ENCODE measurements around the gene ATG16L2. TPM values are rescaled to one million over a fixed set of nuclear protein-coding genes. Genes with fewer than 3 reads are reported as not detected.
"Not testable (repeated sequence)": the region's sequence is repeated elsewhere in the genome, so short reads cannot be mapped to it uniquely, and the experiment has no call there.

ATG16L2 gene
- polyA plus RNA-seq, 1 experiment = 4.2 TPM

GRCh38 chr11:72856065-72856464 is 41.9 kb downstream of the ATG16L2 start:
- POLR2A ChIA-PET = no interaction called here
- Histone ChIP-seq H3K4me3 (ENCODE audit: low read depth, low read length) (no peak overlapping the region), H3K9me3 (ENCODE audit: control insufficient read depth, insufficient read depth, low read length) (no peaks in the 10 kb centered on the region), H3K27me3 (ENCODE audit: control insufficient read depth, insufficient read depth, low read length) (no peaks in the 10 kb centered on the region), H3K27ac (ENCODE audit: low read depth, low read length) (no peak overlapping the region)
- CTCF ChIA-PET = no interaction called here
- no peak for DNase-seq (ENCODE audit: low read depth, low spot score)
- TF ChIP-seq, protein P1, sequence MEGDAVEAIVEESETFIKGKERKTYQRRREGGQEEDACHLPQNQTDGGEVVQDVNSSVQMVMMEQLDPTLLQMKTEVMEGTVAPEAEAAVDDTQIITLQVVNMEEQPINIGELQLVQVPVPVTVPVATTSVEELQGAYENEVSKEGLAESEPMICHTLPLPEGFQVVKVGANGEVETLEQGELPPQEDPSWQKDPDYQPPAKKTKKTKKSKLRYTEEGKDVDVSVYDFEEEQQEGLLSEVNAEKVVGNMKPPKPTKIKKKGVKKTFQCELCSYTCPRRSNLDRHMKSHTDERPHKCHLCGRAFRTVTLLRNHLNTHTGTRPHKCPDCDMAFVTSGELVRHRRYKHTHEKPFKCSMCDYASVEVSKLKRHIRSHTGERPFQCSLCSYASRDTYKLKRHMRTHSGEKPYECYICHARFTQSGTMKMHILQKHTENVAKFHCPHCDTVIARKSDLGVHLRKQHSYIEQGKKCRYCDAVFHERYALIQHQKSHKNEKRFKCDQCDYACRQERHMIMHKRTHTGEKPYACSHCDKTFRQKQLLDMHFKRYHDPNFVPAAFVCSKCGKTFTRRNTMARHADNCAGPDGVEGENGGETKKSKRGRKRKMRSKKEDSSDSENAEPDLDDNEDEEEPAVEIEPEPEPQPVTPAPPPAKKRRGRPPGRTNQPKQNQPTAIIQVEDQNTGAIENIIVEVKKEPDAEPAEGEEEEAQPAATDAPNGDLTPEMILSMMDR (IDR thresholded peaks at IDR 0.05; ENCODE audit: low read depth, low read length) = no peak

DNA sequence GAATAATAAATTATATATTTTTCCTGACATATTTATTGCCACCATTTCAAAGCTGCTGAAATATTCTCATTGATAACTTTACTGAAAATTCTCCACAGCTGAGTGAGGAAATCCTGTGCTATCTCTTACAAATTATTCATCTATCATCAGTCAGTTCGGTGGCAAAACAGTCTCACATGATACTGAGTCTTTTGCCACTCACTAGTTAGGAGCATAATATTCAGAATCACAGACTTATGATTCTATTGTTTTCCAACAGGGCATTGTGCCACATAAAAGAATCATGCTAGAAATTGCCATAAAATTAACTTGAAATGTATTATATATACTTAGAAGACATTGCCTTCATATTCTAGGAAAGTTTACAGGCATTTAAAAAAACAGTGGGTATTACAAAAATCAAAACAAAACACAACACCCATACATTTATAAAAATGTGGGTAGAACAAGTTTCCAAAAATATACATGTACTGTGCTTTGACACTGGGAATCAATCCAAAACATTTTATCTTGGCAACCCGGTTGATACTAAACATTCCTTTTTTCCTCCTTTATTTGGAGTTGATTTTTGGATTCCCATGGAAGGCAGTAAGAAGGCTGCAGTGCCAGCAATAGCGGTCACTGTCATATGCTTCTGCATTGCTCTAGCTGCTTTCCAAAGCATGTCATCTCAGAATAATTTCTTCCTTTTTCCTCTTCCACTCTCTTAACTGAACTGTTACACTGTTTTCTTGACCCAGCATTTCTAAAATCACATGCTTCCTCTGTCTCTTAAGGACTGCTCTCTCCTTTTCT is 42.5 kb downstream of the ATG16L2 start:
- CTCF ChIA-PET = no interaction called here
- no peaks in the 10 kb centered on the region for H3K9me3 ChIP-seq (ENCODE audit: control insufficient read depth, insufficient read depth, low read length)
- TF ChIP-seq, protein P1 (IDR thresholded peaks at IDR 0.05; ENCODE audit: low read depth, low read length) = no peak
- POLR2A ChIA-PET = no interaction called here
- no peak overlapping the region for H3K27ac ChIP-seq (ENCODE audit: low read depth, low read length)
- DNase-seq (ENCODE audit: low read depth, low spot score) = no peak
- H3K27me3 ChIP-seq (ENCODE audit: control insufficient read depth, insufficient read depth, low read length) = no peaks in the 10 kb centered on the region
- no peak overlapping the region for H3K4me3 ChIP-seq (ENCODE audit: low read depth, low read length)

- CTCF ChIA-PET; H3K9me3 ChIP-seq (ENCODE audit: control insufficient read depth, insufficient read depth, low read length); H3K27me3 ChIP-seq (ENCODE audit: control insufficient read depth, insufficient read depth, low read length); H3K4me3 ChIP-seq (ENCODE audit: low read depth, low read length); H3K27ac ChIP-seq (ENCODE audit: low read depth, low read length); DNase-seq (ENCODE audit: low read depth, low spot score); POLR2A ChIA-PET: not testable (repeated sequence)
Observed at GRCh38 chr11:72858267-72858666, 44.1 kb downstream of the ATG16L2 start.

DNA sequence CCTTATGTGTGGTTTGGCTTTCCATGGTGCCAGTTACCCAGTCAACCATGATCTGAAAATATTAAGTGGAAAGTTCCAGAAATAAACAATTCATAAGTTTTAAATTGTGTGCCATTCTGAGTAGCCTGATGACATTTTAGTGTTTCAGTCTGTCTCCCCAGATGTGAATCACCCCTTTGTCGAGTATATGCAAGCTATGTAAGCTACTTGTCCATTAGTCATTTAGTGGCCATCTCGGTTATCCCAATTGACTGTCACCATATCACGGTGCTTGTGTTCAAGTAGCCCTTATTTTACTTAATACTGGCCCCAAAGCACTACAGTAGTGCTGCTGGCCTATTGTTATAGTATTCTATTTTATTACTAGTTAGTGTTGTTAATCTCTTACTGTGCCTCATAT is 44.9 kb downstream of the ATG16L2 start:
- ChIA-PET CTCF (interaction anchor here (1.1 kb wide), 1 partner anchor 384 kb away, joined by 3 read pairs; no protein-coding TSS in a partner anchor), POLR2A (no interaction called here)
- TF ChIP-seq, protein P1 (IDR thresholded peaks at IDR 0.05; ENCODE audit: low read depth, low read length) = no peak
- DNase-seq (ENCODE audit: low read depth, low spot score) = no peak
- Histone ChIP-seq H3K27ac (ENCODE audit: low read depth, low read length) (no peak overlapping the region), H3K4me3 (ENCODE audit: low read depth, low read length) (no peak overlapping the region), H3K27me3 (ENCODE audit: control insufficient read depth, insufficient read depth, low read length) (no peaks in the 10 kb centered on the region), H3K9me3 (ENCODE audit: control insufficient read depth, insufficient read depth, low read length) (no peaks in the 10 kb centered on the region)

GRCh38 chr11:72860010-72860409 is 45.8 kb downstream of the ATG16L2 start:
- no peak overlapping the region for H3K4me3 ChIP-seq (ENCODE audit: low read depth, low read length)
- CTCF ChIA-PET = interaction anchor here (0.7 to 1.1 kb wide), 3 partner anchors 135 to 801 kb away, joined by 3 to 10 read pairs (median 3); no protein-coding TSS in a partner anchor
- POLR2A ChIA-PET = no interaction called here
- no peak overlapping the region for H3K27ac ChIP-seq (ENCODE audit: low read depth, low read length)
- TF ChIP-seq, protein P1 (IDR thresholded peaks at IDR 0.05; ENCODE audit: low read depth, low read length) = no peak
- DNase-seq (ENCODE audit: low read depth, low spot score) = no peak
- no peaks in the 10 kb centered on the region for H3K9me3 ChIP-seq (ENCODE audit: control insufficient read depth, insufficient read depth, low read length)
- H3K27me3 ChIP-seq (ENCODE audit: control insufficient read depth, insufficient read depth, low read length) = no peaks in the 10 kb centered on the region

All from AG04450 (cell line).